GM23248 (cell line): Measurements from ENCODE around the gene CSTPP1. TPM values are rescaled to one million over a fixed set of nuclear protein-coding genes. Genes with fewer than 3 reads are reported as not detected.
"Not testable (repeated sequence)": the region's sequence is repeated elsewhere in the genome, so short reads cannot be mapped to it uniquely, and the experiment has no call there.

Source experiments
- DNase-seq: peaks from one replicate; pipeline ENCODE4 v3.0.0-alpha.2; 2015
- H2AFZ ChIP-seq: fragments of 200-600 bp; sonication (generic); 2 replicates; pipeline ENCODE4 v1.6.1; 2016; ENCODE audit warnings: antibody characterized with exemption
- H3F3A ChIP-seq: fragments of 200-600 bp; sonication (generic); 2 replicates; pipeline ENCODE4 v1.6.1; 2016; ENCODE audit warnings: mild to moderate bottlenecking, antibody characterized with exemption, mixed run types; ENCODE audit not compliant: insufficient read depth
- H3K27ac ChIP-seq: fragments of 200-600 bp; sonication (generic); 2 replicates; pipeline ENCODE4 v1.5.1; 2016; ENCODE audit warnings: mild to moderate bottlenecking
- H3K27me3 ChIP-seq: fragments of 200-600 bp; sonication (generic); replicated peaks from 2 replicates; pipeline ENCODE4 v1.6.1; 2016; ENCODE audit warnings: mild to moderate bottlenecking; ENCODE audit not compliant: insufficient read depth
- H3K36me3 ChIP-seq: fragments of 200-600 bp; sonication (generic); 2 replicates; pipeline ENCODE4 v1.6.1; 2016; ENCODE audit warnings: low read depth, mild to moderate bottlenecking
- H3K4me1 ChIP-seq: fragments of 200-600 bp; sonication (generic); 2 replicates; pipeline ENCODE4 v1.6.1; 2016; ENCODE audit warnings: mild to moderate bottlenecking; ENCODE audit not compliant: insufficient read depth
- H3K4me2 ChIP-seq: fragments of 200-600 bp; sonication (generic); one replicate; pipeline ENCODE4 v1.6.1; 2016; ENCODE audit warnings: mild to moderate bottlenecking; ENCODE audit not compliant: unreplicated experiment
- H3K4me3 ChIP-seq: fragments of 200-600 bp; sonication (generic); 2 replicates; pipeline ENCODE4 v1.5.1; 2016; ENCODE audit warnings: mild to moderate bottlenecking
- H3K79me2 ChIP-seq: fragments of 200-600 bp; sonication (generic); 2 replicates; pipeline ENCODE4 v1.6.1; 2016; ENCODE audit warnings: mild to moderate bottlenecking; ENCODE audit not compliant: insufficient read depth
- H3K9ac ChIP-seq: fragments of 200-600 bp; sonication (generic); 2 replicates; pipeline ENCODE4 v1.6.1; 2016; ENCODE audit warnings: mild to moderate bottlenecking
- H3K9me2 ChIP-seq: fragments of 200-600 bp; sonication (generic); 2 replicates; pipeline ENCODE4 v1.6.1; 2016; ENCODE audit warnings: mixed run types, mild to moderate bottlenecking, moderate library complexity; ENCODE audit not compliant: insufficient read depth
- H3K9me3 ChIP-seq: fragments of 200-600 bp; sonication (generic); one replicate; pipeline ENCODE4 v1.6.1; 2017; ENCODE audit warnings: low read depth
- H4K20me1 ChIP-seq: fragments of 200-600 bp; sonication (generic); 2 replicates; pipeline ENCODE4 v1.6.0; 2016; ENCODE audit not compliant: insufficient read depth
- EZH2 ChIP-seq: fragments of 200-600 bp; sonication (generic); IDR thresholded peaks from 2 replicates; pipeline ENCODE4 v1.6.1; 2018; ENCODE audit warnings: antibody characterized with exemption, mild to moderate bottlenecking; ENCODE audit not compliant: insufficient read depth, poor library complexity, severe bottlenecking
- EZH2phosphoT487 ChIP-seq: fragments of 200-600 bp; sonication (generic); IDR thresholded peaks from 2 replicates; pipeline ENCODE4 v1.6.1; 2018; ENCODE audit warnings: antibody characterized with exemption, moderate library complexity, mild to moderate bottlenecking, low read depth; ENCODE audit not compliant: insufficient read depth
- WGBS, 2 experiments: methylation state at CpG; one replicate each; pipeline ENCODE4 v1.1.6; 2015 to 2017; ENCODE audit warnings: low lambda C conversion rate in 2 of 2, low coverage in 1 of 2; ENCODE audit errors: missing lambda C conversion rate in 2 of 2; 5-methylcytosine and 5-hydroxymethylcytosine counted together
- in situ Hi-C: fragments of 300-500 bp; cut with MboI; formaldehyde crosslinking; loops from 2 replicates; pipeline ENCODE4 v1.15.0; 2020
- polyA plus RNA-seq: library from polyadenylated mRNA; unstranded; fragments of >200 nt; fragmentation: Nextera tagmentation; extraction: Ambion mirVana; gene quantifications from 2 replicates; pipeline ENCODE4 v1.2.1, GENCODE V29; 2016
- total RNA-seq: library from RNA; depleted of rRNA; stranded (reverse); fragments of >200 nt; shearing (Covaris generic); gene quantifications from 2 replicates; pipeline ENCODE4 v1.2.3, GENCODE V29; 2014

Gene CSTPP1
- total and polyA plus RNA-seq, 2 experiments from 2014 or later = 21.7 to 39.9 TPM

DNA sequence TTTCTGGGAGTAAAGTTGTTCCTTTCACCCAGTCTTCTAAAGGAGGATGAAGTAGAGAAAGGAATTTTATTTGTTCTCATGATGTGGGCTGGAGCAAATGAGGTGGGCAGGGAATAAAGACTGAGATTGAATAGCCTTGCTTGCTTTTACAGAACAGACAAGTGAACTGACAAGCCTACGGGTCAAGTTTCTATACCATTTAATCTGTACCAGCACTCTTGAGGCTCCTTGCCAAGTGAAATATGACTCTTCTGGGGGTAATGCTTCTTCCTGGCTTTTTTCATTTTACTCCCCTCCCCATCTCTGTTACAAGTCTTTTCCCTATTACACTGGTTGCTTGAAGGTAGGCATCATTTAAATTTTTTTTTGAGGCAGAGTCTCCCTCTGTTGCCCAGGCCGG lies 54.8 kb downstream of the CSTPP1 start:
- Histone ChIP-seq H3K4me1 (no peaks in the 10 kb centered on the region), H3K9me2 (no peaks in the 10 kb centered on the region), H3K36me3 (no peaks in the 10 kb centered on the region), H3K27ac (no peak overlapping the region), H3K9me3 (no peaks in the 10 kb centered on the region), H4K20me1 (no peaks in the 10 kb centered on the region), H3K9ac (no peak overlapping the region), H3K4me3 (no peak overlapping the region), H3K4me2 (no peak overlapping the region), H3K27me3 (no peaks in the 10 kb centered on the region), H2AFZ (no peak overlapping the region), H3K79me2 (no peaks in the 10 kb centered on the region), H3F3A (no peaks in the 10 kb centered on the region)
- in situ Hi-C loops = no loop called here
- DNase-seq = no peak
- 96 to 100% methylated on average over 2 of the region's 2 CpGs for WGBS, 2 experiments
- no peak for TF ChIP-seq EZH2
- no peak for TF ChIP-seq EZH2phosphoT487

DNA sequence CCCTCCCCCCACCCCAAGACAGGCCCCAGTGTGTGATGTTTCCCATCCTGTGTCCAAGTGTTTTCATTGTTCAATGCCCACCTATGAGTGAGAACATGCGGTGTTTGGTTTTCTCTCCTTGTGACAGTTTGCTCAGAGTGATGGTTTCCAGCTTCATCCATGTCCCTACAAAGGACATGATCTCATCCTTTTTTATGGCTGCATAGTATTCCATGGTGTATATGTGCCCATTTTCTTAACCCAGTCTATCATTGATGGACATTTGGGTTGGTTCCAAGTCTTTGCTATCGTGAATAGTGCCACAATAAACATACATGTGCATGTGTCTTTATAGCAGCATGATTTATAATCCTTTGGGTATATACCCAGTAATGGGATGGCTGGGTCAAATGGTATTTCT lies 55.8 kb downstream of the CSTPP1 start:
- H2AFZ ChIP-seq, in situ Hi-C loops, H3K9me2 ChIP-seq, H3K4me2 ChIP-seq, H3K4me1 ChIP-seq, H3K9me3 ChIP-seq, H3F3A ChIP-seq, H3K27ac ChIP-seq, H3K36me3 ChIP-seq, H3K27me3 ChIP-seq, H3K79me2 ChIP-seq, DNase-seq, H3K4me3 ChIP-seq, H3K9ac ChIP-seq, H4K20me1 ChIP-seq: not testable (repeated sequence)
- WGBS, 2 experiments = 71 to 77% methylated on average over 2 of the region's 2 CpGs

- H4K20me1 ChIP-seq, in situ Hi-C loops, H3K4me3 ChIP-seq, H3K27me3 ChIP-seq, DNase-seq, H3F3A ChIP-seq, H3K9me2 ChIP-seq, H2AFZ ChIP-seq, H3K9ac ChIP-seq, H3K9me3 ChIP-seq, H3K4me2 ChIP-seq, H3K36me3 ChIP-seq, H3K27ac ChIP-seq, H3K79me2 ChIP-seq: not testable (repeated sequence)
- H3K4me1 ChIP-seq = peaks cover 11% of the 10 kb centered on the region
- WGBS, 2 experiments = 92 to 95% methylated on average over 14 of the region's 14 CpGs
Observed at GRCh38 chr11:46997796-46998195, 61.2 kb downstream of the CSTPP1 start.

DNA sequence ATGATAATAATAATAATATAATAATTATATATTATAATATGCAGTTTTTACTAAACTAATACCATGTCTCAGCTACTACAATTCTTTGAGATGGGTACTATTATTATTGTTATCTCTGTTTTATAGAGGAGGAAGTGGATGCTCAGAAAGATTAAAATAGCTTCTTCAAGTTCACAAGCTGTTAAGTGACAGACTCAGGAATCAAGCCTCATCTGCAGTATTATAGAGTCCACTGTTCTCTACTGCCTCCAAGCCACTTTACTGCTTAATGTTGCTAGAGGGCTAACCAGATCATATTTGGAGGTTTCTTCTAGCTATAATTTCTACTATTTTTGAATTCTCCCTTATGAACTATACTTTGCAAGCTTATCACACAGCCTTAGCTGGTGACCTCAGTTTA lies 62.7 kb downstream of the CSTPP1 start:
- Histone ChIP-seq H3K36me3 (no peaks in the 10 kb centered on the region), H3K4me2 (no peak overlapping the region), H4K20me1 (no peaks in the 10 kb centered on the region), H3K9ac (no peak overlapping the region), H3K9me3 (no peaks in the 10 kb centered on the region), H3K27me3 (no peaks in the 10 kb centered on the region), H3K4me1 (peaks cover 25% of the 10 kb centered on the region), H3F3A (peaks cover 10% of the 10 kb centered on the region), H3K9me2 (no peaks in the 10 kb centered on the region), H3K79me2 (no peaks in the 10 kb centered on the region), H2AFZ (no peak overlapping the region), H3K27ac (no peak overlapping the region), H3K4me3 (no peak overlapping the region)
- in situ Hi-C loops = no loop called here
- no peak for DNase-seq
- TF ChIP-seq EZH2phosphoT487 (no peak), EZH2 (no peak)

DNA sequence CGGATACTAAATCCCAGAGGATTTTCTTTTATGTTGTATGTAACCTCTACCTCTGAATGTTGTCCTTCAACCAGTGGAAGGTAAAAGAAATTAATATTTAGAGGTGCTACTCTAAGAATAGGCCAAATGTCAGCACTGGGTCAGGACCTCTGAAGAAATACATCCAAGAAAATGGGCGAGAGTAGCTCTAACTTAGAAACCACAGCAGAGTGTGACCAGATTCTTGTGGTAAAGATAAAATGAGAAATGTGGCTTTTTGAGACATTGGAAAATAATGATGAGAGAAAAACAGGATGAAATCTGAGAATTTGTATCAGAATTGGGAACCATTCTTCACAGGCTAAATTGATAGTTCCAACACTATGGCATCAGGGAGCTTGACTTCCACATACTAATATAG lies 63.5 kb downstream of the CSTPP1 start:
- no peak overlapping the region for H3K27ac ChIP-seq
- peaks cover 31% of the 10 kb centered on the region for H3K4me1 ChIP-seq
- H2AFZ ChIP-seq = no peak overlapping the region
- H3K9me3 ChIP-seq = no peaks in the 10 kb centered on the region
- no peak overlapping the region for H3K4me3 ChIP-seq
- H3K36me3 ChIP-seq = no peaks in the 10 kb centered on the region
- no peak overlapping the region for H3K9ac ChIP-seq
- no peak overlapping the region for H3K4me2 ChIP-seq
- H3F3A ChIP-seq = peaks cover 15% of the 10 kb centered on the region
- no peaks in the 10 kb centered on the region for H3K27me3 ChIP-seq
- DNase-seq = no peak
- TF ChIP-seq EZH2 = no peak
- TF ChIP-seq EZH2phosphoT487 = no peak
- in situ Hi-C loops = no loop called here
- no peaks in the 10 kb centered on the region for H3K79me2 ChIP-seq
- no peaks in the 10 kb centered on the region for H4K20me1 ChIP-seq
- H3K9me2 ChIP-seq = no peaks in the 10 kb centered on the region
- WGBS, 2 experiments = 94 to 95% methylated on average over 2 of the region's 2 CpGs
